ENCODE results near the gene DCLRE1A.
"Not testable (repeated sequence)": the region's sequence is repeated elsewhere in the genome, so short reads cannot be mapped to it uniquely, and the experiment has no call there.

DCLRE1A gene

DNA sequence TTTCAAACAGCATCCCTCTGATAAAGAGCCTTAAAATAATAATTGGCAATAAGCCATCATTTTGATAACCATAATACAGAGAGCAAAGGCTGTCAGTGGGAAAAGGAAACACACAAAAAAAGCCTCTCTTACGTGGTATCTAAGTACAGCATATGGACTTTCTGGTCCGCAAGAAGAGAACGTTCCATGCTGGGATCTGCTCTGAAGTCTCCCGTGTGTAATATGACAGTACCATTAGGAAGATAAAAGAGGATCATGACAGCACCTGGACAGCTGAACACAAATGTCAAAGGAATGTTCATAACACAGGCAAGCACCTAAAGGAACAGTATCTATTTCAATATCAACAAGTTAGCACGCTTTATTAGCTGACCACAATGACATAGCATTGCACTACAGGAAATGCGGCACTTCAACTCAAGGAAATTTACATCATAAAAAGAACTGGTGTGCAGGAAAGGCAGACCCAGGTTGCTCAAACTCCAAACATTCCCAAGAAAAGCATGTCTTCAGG, 9.9 kb downstream of the DCLRE1A start:
- peak overlapping the region; percentile 59 for H3K27ac ChIP-seq
- TF ChIP-seq CTCF (conservative IDR thresholded peaks at IDR 0.05): no peak

DNA sequence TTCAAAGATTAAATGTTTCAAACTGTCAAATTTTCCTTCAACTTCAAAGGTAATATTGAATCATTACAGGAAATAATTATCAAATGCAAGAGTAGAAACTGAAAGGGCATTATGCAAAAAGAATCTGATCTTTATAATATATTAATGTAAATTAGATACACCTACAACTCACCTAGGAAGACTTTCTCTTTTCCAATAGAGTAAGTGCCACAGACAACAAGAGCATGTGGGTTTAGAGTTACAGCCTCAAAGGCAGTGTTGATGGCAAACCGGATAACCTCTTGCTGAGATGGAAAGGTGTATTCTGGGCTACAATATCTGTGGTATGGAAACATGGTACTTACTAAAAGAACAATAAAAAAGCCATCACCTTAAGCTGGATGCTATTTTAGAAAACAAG, 11.7 kb downstream of the DCLRE1A start:
- TF ChIP-seq CTCF (conservative IDR thresholded peaks at IDR 0.05): no peak

GRCh38 chr10:113828567-113828966, 25.3 kb downstream of the DCLRE1A start:
- not testable (repeated sequence) for H3K27ac ChIP-seq

More for the DNA sequence above, 11.7 kb downstream of the DCLRE1A start:
- no peak overlapping the region for H3K27ac ChIP-seq

DNA sequence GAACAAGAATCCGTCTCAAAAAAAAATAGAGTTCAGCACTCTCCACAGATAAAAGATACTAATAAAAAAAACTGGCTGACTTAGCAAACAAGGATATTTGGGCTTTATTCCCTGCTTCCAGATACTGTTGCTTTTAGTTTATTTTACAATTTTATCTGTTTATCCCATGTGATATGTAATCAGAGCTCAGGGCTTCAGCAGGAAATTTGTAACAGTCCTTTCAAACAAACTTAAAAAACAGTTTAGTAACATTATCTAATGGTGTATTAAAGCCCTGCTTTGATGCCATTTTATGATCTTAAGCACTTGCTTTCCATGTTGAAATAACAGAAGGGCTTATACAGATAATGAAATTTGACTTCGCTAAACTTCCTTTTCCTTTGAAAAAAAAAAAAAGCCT, 28.1 kb downstream of the DCLRE1A start:
- TF ChIP-seq CTCF (conservative IDR thresholded peaks at IDR 0.05): no peak

GRCh38 chr10:113823389-113823788, 30.5 kb downstream of the DCLRE1A start:
- TF ChIP-seq CTCF (conservative IDR thresholded peaks at IDR 0.05): no peak
- H3K27ac ChIP-seq: no peak overlapping the region

More for the DNA sequence above, 28.1 kb downstream of the DCLRE1A start:
- peak overlapping the region; percentile 36; the same call in 1 of the 2 replicates for H3K27ac ChIP-seq

GRCh38 chr10:113822174-113822573, 31.7 kb downstream of the DCLRE1A start:
- TF ChIP-seq CTCF (conservative IDR thresholded peaks at IDR 0.05): no peak
- no peak overlapping the region for H3K27ac ChIP-seq

DNA sequence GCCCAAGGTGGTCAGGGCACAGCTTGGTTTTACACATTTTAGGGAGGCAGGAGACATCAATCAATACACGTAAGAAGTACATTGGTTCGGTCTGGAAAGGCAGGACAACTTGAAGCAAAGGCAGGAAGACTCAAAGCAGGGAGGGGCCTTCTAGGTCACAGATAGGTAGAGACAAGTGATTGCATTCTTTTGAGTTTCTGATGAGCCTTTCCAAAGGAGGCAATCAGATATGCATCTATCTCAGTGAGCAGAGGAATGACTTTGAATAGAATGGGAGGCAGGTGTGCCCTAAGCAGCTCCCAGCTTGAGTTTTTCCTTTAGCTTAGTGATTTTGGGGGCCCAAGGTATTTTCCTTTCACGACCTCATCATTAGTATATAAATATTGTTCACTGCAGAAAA, 32.6 kb downstream of the DCLRE1A start:
- H3K27ac ChIP-seq: not testable (repeated sequence)

GRCh38 chr10:113820507-113820906, 33.4 kb downstream of the DCLRE1A start:
- H3K27ac ChIP-seq: no peak overlapping the region
- TF ChIP-seq CTCF (conservative IDR thresholded peaks at IDR 0.05): peak; percentile 27; the same call in 1 of the 2 replicates

DNA sequence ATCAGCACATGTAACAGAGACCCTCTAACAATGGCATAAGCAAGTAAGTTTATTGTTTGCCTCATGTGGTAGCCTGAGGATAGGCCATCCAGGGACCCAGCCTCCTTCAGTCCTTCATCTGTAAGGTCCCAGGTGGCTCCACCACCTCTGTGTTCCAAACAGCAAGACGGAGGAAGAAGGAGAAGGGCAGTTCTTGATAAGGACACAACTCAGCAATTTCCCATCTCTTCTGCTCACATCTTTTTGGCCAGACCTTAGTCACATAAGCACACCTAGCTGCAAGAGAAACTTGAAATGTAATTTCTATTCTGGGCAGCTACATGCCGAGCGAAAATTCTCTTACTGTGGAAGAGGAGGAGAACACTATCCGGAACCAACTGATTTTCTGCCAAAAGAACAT, 33.9 kb downstream of the DCLRE1A start:
- TF ChIP-seq CTCF (conservative IDR thresholded peaks at IDR 0.05): no peak
- H3K27ac ChIP-seq: no peak overlapping the region

DNA sequence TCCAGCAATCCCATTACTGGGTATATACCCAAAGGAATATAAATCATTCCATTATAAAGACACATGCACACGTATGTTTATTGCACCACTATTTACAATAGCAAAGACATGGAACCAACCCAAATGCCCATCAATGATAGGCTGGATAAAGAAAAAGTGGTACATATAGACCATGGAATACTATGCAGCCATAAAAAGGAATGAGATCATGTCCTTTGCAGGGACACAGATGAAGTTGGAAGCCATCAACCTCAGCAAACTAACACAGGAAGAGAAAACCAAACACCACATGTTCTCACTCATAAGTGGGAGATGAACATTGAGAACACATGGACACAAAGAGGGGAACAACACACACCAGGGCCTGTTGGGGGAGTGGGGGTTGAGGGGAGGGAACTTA, 39.2 kb downstream of the DCLRE1A start:
- H3K27ac ChIP-seq: not testable (repeated sequence)

Measured in VCaP (cell line).